Heart right ventricle (tissue), 16 donors: ENCODE measurements around the gene HSPB6. TPM values are rescaled to one million over a fixed set of nuclear protein-coding genes. Genes with fewer than 3 reads are reported as not detected.

Source experiments
- ATAC-seq, 8 donors: fragments of 200-7000 bp; cut with Tn5 transposase; one replicate each; pipeline ENCODE4 v1.9.1; 2020; ENCODE audit warnings: mild to moderate bottlenecking in 8 of 8, moderate library complexity in 8 of 8, moderate number of reproducible peaks in 1 of 8
- DNase-seq, 2 donors: peaks; one replicate each; pipeline ENCODE4 v3.0.0-alpha.2; 2020
- H3K27ac ChIP-seq, 10 donors: fragments of 200-600 bp; sonication (generic) in 2 of 10; one replicate each; pipeline versions ENCODE4 v1.5.0 to v1.8.0; 2020 to 2022; ENCODE audit warnings: mild to moderate bottlenecking in 3 of 10
- H3K27me3 ChIP-seq, 7 donors: fragments of 200-600 bp; one replicate each; pipeline ENCODE4 v1.8.0; 2021 to 2022; ENCODE audit warnings: mild to moderate bottlenecking in 2 of 7
- H3K36me3 ChIP-seq, 9 donors: fragments of 200-600 bp; sonication (generic) in 1 of 9; one replicate each; pipeline versions ENCODE4 v1.5.0 to v1.8.0; 2020 to 2022; ENCODE audit warnings: mild to moderate bottlenecking in 2 of 9
- H3K4me1 ChIP-seq, 9 donors: fragments of 200-600 bp; sonication (generic) in 1 of 9; one replicate each; pipeline versions ENCODE4 v1.5.0 to v1.8.0; 2020 to 2022; ENCODE audit warnings: mild to moderate bottlenecking in 4 of 9
- H3K4me3 ChIP-seq, 10 donors: fragments of 200-600 bp; sonication (generic) in 2 of 10; one replicate each; pipeline versions ENCODE4 v1.5.0 to v1.8.0; 2020 to 2022; ENCODE audit warnings: mild to moderate bottlenecking in 7 of 10, moderate library complexity in 2 of 10
- H3K9me3 ChIP-seq, 11 donors: fragments of 200-600 bp in 10 of 11; sonication (generic) in 2 of 11; one replicate each; pipeline versions ENCODE4 v1.5.0 to v1.8.0; 2013 to 2022; ENCODE audit warnings: mild to moderate bottlenecking in 2 of 11, control low read depth in 1 of 11, moderate library complexity in 1 of 11
- WGBS, 2 donors: extraction: QIAGEN DNeasy Blood & Tissue Kit; methylation state at CpG; one replicate each; pipeline ENCODE4 v1.1.7; 2013; ENCODE audit warnings: inconsistent platforms in 1 of 2; 5-methylcytosine and 5-hydroxymethylcytosine counted together
- intact Hi-C, 10 donors: fragments of 100-400 bp; cut with DNase I; formaldehyde crosslinking; loops; one replicate each; pipeline versions ENCODE4 v1.11.1 to v1.14.2; 2022
- polyA plus RNA-seq, 2 donors: library from polyadenylated mRNA; stranded (reverse); fragments of 200-250 nt; gene quantifications; one replicate each; pipeline ENCODE4 v1.2.3, GENCODE V29; 2013
- total RNA-seq, 10 donors: library from RNA; stranded (reverse); fragmentation: NEBNext Ultra II Directional in 3 of 10; extraction: Animal tissue kit (Norgen Biotek cat#: 25700) in 3 of 10; gene quantifications; one replicate each; pipeline versions ENCODE4 v1.2.1 to v1.2.4, GENCODE V29; 2021 to 2023
- TF ChIP-seq, protein P1 (sequence below), 9 donors: fragments of 200-600 bp; sonication (generic) in 2 of 9; IDR thresholded peaks; one replicate each; pipeline versions ENCODE4 v1.5.0 to v1.8.0; 2021 to 2022; ENCODE audit warnings: antibody characterized with exemption in 9 of 9, mild to moderate bottlenecking in 5 of 9, moderate library complexity in 1 of 9
- donor health status: Arrhythmogenic right ventricular cardiomyopathy.
- donor health status: ischemic (EF 13 %, LVEDD 7.1; RV severe dilation, severe dysfunction).
- donor health status: healthy with polysubstance abuse.
- donor health status: DM: no; HTN: yes; CAD: no.
- donor health status: DM: no; HTN: no; CAD: no.
- donor health status: ischemic (EF 25% LVEDD 6.9; RV normal size, moderate dysfunction).
- donor health status: ischemic (EF 25% LVEDD 5.7; RV mildly dilated, moderate dysfunction).
- donor health status: healthy.
- donor health status: DM: yes; HTN: yes; CAD: no.
- donor health status: Ischemic cardiomyopathy.
- donor health status: ischemic (EF 35%, LVEDD 5.7; RV mildly dilated, moderate dysfunction).
- donor health status: nonischemic (EF 11% LVEDD 7.7; RV severe dilation, severe dysfunction).
- donor health status: DM: yes; HTN: yes; CAD: no.
- donor health status: PGD.
- donor health status: ischemic (EF 29% LVEDD 5.4; RV normal size, mild dysfunction).
- donor health status: nonischemic (EF 23%, LVEDD 6.1; RV moderate dilation, normal function).

Gene HSPB6
- total and polyA plus RNA-seq, 12 donors = 387 to 1,269 (median 981) TPM

GRCh38 chr19:35743640-35744429 lies 13.0 kb downstream of the HSPB6 start:
- Histone ChIP-seq H3K4me1 (peaks cover 3 to 75% (median 49%) of the 10 kb centered on the region in 9 donors), H3K9me3 (no peaks in the 10 kb centered on the region), H3K27ac (peak overlapping the region in 4 of 10 donors; percentile 97 to 100 (median 100)), H3K27me3 (no peaks in the 10 kb centered on the region), H3K36me3 (peaks cover 0 to 19% (median 2%) of the 10 kb centered on the region in 9 donors), H3K4me3 (peak overlapping the region in 6 of 10 donors; percentile 69 to 94 (median 84))
- ATAC-seq (no peak), DNase-seq (no peak)
- 85 to 88% methylated on average over 19 of the region's 19 CpGs for WGBS, 2 donors
- TF ChIP-seq, protein P1, sequence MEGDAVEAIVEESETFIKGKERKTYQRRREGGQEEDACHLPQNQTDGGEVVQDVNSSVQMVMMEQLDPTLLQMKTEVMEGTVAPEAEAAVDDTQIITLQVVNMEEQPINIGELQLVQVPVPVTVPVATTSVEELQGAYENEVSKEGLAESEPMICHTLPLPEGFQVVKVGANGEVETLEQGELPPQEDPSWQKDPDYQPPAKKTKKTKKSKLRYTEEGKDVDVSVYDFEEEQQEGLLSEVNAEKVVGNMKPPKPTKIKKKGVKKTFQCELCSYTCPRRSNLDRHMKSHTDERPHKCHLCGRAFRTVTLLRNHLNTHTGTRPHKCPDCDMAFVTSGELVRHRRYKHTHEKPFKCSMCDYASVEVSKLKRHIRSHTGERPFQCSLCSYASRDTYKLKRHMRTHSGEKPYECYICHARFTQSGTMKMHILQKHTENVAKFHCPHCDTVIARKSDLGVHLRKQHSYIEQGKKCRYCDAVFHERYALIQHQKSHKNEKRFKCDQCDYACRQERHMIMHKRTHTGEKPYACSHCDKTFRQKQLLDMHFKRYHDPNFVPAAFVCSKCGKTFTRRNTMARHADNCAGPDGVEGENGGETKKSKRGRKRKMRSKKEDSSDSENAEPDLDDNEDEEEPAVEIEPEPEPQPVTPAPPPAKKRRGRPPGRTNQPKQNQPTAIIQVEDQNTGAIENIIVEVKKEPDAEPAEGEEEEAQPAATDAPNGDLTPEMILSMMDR (IDR thresholded peaks at IDR 0.05) = no peak
- intact Hi-C loops = loop anchor here in 5 of 10 donors (2.0 to 10.0 kb wide), 4 partner anchors 25 to 191 kb away; partner anchors contain the start of genes LRFN3 (in 2 of the 5) and KMT2B (in 1 of the 5)

DNA sequence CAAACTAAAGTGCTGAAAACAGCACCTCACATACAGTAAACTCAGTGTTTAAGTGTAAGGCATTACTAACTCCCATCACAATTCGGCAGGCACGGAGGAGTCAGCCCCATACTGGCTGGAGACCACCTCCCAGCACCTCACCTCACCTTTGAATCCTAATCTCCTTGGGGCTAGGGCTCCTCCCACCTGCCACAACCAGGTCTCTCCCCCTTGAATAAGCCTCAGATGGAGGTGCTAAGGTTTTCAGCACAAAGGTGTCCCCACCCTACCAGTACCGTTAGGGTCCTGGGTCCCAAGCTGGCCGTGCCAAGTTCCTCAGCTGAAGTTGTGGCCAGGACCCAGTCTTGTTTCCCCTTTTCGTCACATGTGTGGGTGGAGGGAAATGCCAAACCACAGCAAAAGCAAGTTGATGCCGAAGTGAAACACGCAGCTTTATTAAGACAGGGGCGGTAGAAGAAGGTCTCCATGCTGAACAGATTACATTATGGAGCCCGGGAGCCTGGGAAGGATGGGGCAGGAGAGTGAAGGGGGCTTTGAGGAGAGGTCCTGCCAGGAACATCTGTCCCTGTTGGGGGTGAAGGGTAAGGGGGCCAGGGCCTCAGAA lies 14.6 kb downstream of the HSPB6 start, which contains the start of gene IGFLR1:
Gene IGFLR1 (minus strand): TSS at position 332 of the 604 bp plus-strand sequence. CDS start 1,272 bp downstream, outside the sequence.
- Histone ChIP-seq H3K4me1 (peaks cover 0 to 64% (median 41%) of the 10 kb centered on the region in 9 donors), H3K27me3 (no peaks in the 10 kb centered on the region), H3K36me3 (peaks cover 0 to 36% (median 15%) of the 10 kb centered on the region in 9 donors), H3K9me3 (no peaks in the 10 kb centered on the region), H3K27ac (peak within 1 kb of the TSS in 9 of 10 donors; percentile 41 to 95 (median 78)), H3K4me3 (peak within 1 kb of the TSS in 7 of 10 donors; percentile 59 to 81 (median 69))
- TF ChIP-seq, protein P1 (IDR thresholded peaks at IDR 0.05) = no peak
- ATAC-seq (no peak), DNase-seq (no peak)
- intact Hi-C loops = loop anchor here in 3 of 10 donors (5.0 to 10.0 kb wide), 2 partner anchors 190 to 193 kb away; partner anchors contain the start of gene LRFN3 (in 2 of the 3)
- 81 to 88% methylated on average over 9 of the region's 9 CpGs for WGBS, 2 donors

- DNase-seq (no peak), ATAC-seq (no peak)
- Histone ChIP-seq H3K9me3 (no peaks in the 10 kb centered on the region), H3K4me1 (peaks cover 0 to 53% (median 32%) of the 10 kb centered on the region in 9 donors), H3K4me3 (peak overlapping the region; percentile 51 to 81 (median 68)), H3K27me3 (no peaks in the 10 kb centered on the region), H3K27ac (peak overlapping the region in 9 of 10 donors; percentile 38 to 95 (median 78)), H3K36me3 (peaks cover 0 to 46% (median 15%) of the 10 kb centered on the region in 9 donors)
- intact Hi-C loops = loop anchor here in 3 of 10 donors (5.0 to 10.0 kb wide), 2 partner anchors 191 to 194 kb away; partner anchors contain the start of gene LRFN3 (in 2 of the 3)
- TF ChIP-seq, protein P1 (IDR thresholded peaks at IDR 0.05) = peak in 1 of 9 donors; percentile 22
- 3 to 5% methylated on average over 12 of the region's 12 CpGs for whole genome bisulfite sequencing, 2 donors
These were observed 15.7 kb downstream of the HSPB6 start for GRCh38 chr19:35741203-35741515.
